ENCODE results near the gene TBC1D22A.

The TBC1D22A gene

DNA sequence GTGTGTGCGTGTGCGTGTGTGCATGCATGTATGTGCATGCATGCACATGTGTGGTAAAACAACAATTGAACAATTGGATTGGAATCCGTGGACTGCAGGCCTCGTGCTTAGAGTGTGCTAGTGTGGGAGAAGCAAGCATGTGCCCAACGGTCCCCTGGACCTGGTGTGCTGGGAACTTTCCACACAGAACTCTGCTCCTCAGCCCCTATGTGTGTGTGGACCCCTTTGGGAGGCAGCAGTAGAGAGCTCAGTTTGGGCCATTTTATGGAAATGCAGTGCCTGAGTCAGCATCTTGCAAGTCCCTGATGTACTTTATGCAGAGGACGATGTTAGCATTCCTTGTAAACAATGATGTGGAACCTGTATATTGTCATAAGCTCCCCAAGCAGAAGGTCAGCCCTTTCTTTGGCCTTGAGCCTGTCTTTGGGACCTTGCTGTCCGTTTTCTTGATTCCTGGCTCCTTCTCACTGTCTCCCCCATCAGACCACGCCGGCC, 167.3 kb downstream of the TBC1D22A start:
- H3K9me3 ChIP-seq (ENCODE audit: insufficient read depth, low read length) = no peaks in the 10 kb centered on the region

GRCh38 chr22:46931414-46931813, 169.0 kb downstream of the TBC1D22A start:
- Histone ChIP-seq H3K27ac (ENCODE audit: low read length) (no peak overlapping the region), H2AFZ (ENCODE audit: low read depth, low read length) (no peak overlapping the region), H3K4me2 (ENCODE audit: low read length) (no peak overlapping the region), H3K36me3 (replicated peaks; ENCODE audit: low read depth, low read length) (peaks cover 55% of the 10 kb centered on the region), H3K79me2 (ENCODE audit: low read length) (peaks cover 20% of the 10 kb centered on the region; the same call in 1 of the 2 replicates), H3K4me1 (ENCODE audit: low read length) (no peaks in the 10 kb centered on the region), H3K9ac (ENCODE audit: low read length) (no peak overlapping the region), H3K4me3 (ENCODE audit: low read length) (no peak overlapping the region), H3K27me3 (ENCODE audit: low read depth, low read length) (no peaks in the 10 kb centered on the region), H4K20me1 (ENCODE audit: insufficient read depth, low read length) (peaks cover 80% of the 10 kb centered on the region), H3K9me3 (ENCODE audit: insufficient read depth, low read length) (no peaks in the 10 kb centered on the region)
- TF ChIP-seq, protein P1, sequence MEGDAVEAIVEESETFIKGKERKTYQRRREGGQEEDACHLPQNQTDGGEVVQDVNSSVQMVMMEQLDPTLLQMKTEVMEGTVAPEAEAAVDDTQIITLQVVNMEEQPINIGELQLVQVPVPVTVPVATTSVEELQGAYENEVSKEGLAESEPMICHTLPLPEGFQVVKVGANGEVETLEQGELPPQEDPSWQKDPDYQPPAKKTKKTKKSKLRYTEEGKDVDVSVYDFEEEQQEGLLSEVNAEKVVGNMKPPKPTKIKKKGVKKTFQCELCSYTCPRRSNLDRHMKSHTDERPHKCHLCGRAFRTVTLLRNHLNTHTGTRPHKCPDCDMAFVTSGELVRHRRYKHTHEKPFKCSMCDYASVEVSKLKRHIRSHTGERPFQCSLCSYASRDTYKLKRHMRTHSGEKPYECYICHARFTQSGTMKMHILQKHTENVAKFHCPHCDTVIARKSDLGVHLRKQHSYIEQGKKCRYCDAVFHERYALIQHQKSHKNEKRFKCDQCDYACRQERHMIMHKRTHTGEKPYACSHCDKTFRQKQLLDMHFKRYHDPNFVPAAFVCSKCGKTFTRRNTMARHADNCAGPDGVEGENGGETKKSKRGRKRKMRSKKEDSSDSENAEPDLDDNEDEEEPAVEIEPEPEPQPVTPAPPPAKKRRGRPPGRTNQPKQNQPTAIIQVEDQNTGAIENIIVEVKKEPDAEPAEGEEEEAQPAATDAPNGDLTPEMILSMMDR (IDR thresholded peaks at IDR 0.05; ENCODE audit: low read depth, low read length) = no peak
- no peak for TF ChIP-seq EZH2phosphoT487 (IDR thresholded peaks at IDR 0.05; ENCODE audit: low read depth)

More for the DNA sequence above, 167.3 kb downstream of the TBC1D22A start:
- Histone ChIP-seq H4K20me1 (ENCODE audit: insufficient read depth, low read length) (peaks cover 76% of the 10 kb centered on the region), H3K27ac (ENCODE audit: low read length) (no peak overlapping the region), H3K4me1 (ENCODE audit: low read length) (no peaks in the 10 kb centered on the region), H2AFZ (ENCODE audit: low read depth, low read length) (no peak overlapping the region), H3K36me3 (replicated peaks; ENCODE audit: low read depth, low read length) (peaks cover 64% of the 10 kb centered on the region), H3K4me3 (ENCODE audit: low read length) (no peak overlapping the region), H3K27me3 (ENCODE audit: low read depth, low read length) (no peaks in the 10 kb centered on the region), H3K9ac (ENCODE audit: low read length) (no peak overlapping the region), H3K4me2 (ENCODE audit: low read length) (no peak overlapping the region), H3K79me2 (ENCODE audit: low read length) (peaks cover 20% of the 10 kb centered on the region; the same call in 1 of the 2 replicates)
- TF ChIP-seq, protein P1 (IDR thresholded peaks at IDR 0.05; ENCODE audit: low read depth, low read length) = no peak
- TF ChIP-seq EZH2phosphoT487 (IDR thresholded peaks at IDR 0.05; ENCODE audit: low read depth) = no peak

GRCh38 chr22:46931881-46932280, 169.4 kb downstream of the TBC1D22A start:
- Histone ChIP-seq H3K27me3 (ENCODE audit: low read depth, low read length) (no peaks in the 10 kb centered on the region), H3K79me2 (ENCODE audit: low read length) (peaks cover 23% of the 10 kb centered on the region; the same call in 1 of the 2 replicates), H3K36me3 (replicated peaks; ENCODE audit: low read depth, low read length) (peaks cover 59% of the 10 kb centered on the region), H3K27ac (ENCODE audit: low read length) (no peak overlapping the region), H3K4me1 (ENCODE audit: low read length) (no peaks in the 10 kb centered on the region), H3K9me3 (ENCODE audit: insufficient read depth, low read length) (no peaks in the 10 kb centered on the region), H4K20me1 (ENCODE audit: insufficient read depth, low read length) (peaks cover 85% of the 10 kb centered on the region), H3K4me2 (ENCODE audit: low read length) (no peak overlapping the region), H3K9ac (ENCODE audit: low read length) (no peak overlapping the region), H2AFZ (ENCODE audit: low read depth, low read length) (no peak overlapping the region), H3K4me3 (ENCODE audit: low read length) (no peak overlapping the region)
- no peak for TF ChIP-seq EZH2phosphoT487 (IDR thresholded peaks at IDR 0.05; ENCODE audit: low read depth)
- TF ChIP-seq, protein P1 (IDR thresholded peaks at IDR 0.05; ENCODE audit: low read depth, low read length) = no peak

DNA sequence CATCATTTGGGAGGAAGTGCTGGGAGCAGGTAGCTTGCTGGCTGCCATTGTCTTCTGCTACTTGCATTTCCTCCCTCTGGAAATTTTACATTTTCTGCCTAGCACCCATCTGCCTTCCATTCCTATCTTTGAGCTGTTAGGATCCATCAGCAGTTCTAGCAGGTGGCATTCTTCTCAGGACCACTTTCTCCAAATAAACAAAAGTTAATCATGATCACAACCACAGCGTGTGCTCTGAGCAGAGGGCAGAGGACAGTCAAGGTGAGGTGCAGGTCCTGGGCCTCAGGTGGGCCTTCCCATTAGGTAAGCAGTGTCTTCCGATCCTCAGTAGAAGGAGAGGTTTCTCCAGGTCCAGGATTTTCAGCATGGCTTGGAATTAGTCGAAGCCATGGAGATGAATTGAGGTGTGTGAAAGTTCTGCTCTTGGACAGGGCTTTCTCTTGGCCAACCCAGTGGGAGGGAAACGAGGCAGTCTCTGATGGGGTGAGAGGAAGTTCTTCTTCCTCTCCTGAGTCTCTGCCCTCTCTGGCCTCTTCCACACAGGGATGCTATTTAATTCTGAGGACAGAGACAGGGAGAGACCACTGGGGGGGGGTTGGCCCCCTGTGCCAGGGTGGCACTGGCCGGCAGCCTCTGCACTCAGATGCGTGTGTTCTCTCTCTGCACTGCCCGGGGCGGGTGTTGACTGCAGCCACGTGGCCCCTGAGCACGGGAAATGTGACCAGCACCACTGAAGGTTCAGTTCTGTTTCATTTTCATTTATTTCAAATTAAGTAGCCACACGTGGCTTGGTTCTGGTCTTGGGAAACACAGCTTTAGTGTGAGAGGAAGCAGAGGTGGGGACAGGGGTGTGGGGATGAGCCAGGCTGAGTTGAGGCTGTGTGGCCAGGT, 170.8 kb downstream of the TBC1D22A start:
- H3K27ac ChIP-seq (ENCODE audit: low read length) = no peak overlapping the region
- H4K20me1 ChIP-seq (ENCODE audit: insufficient read depth, low read length) = peaks cover 84% of the 10 kb centered on the region
- no peaks in the 10 kb centered on the region for H3K4me1 ChIP-seq (ENCODE audit: low read length)
- no peak overlapping the region for H3K4me2 ChIP-seq (ENCODE audit: low read length)
- no peak overlapping the region for H3K4me3 ChIP-seq (ENCODE audit: low read length)
- TF ChIP-seq, protein P1 (IDR thresholded peaks at IDR 0.05; ENCODE audit: low read depth, low read length) = no peak
- TF ChIP-seq EZH2phosphoT487 (IDR thresholded peaks at IDR 0.05; ENCODE audit: low read depth) = no peak
- H3K79me2 ChIP-seq (ENCODE audit: low read length) = peaks cover 23% of the 10 kb centered on the region; the same call in 1 of the 2 replicates
- no peaks in the 10 kb centered on the region for H3K9me3 ChIP-seq (ENCODE audit: insufficient read depth, low read length)
- H3K9ac ChIP-seq (ENCODE audit: low read length) = no peak overlapping the region
- peaks cover 55% of the 10 kb centered on the region for H3K36me3 ChIP-seq (replicated peaks; ENCODE audit: low read depth, low read length)
- no peak overlapping the region for H2AFZ ChIP-seq (ENCODE audit: low read depth, low read length)
- H3K27me3 ChIP-seq (ENCODE audit: low read depth, low read length) = no peaks in the 10 kb centered on the region

Measured in OCI-LY3 (cell line).